ENCODE results near the gene C14orf180.
A peak's percentile ranks its signal among the peaks of the same experiment; 100 is the strongest.

C14orf180 gene

GRCh38 chr14:104595116-104595675, 15.6 kb downstream of the C14orf180 start:
- FAIRE-seq (no peak), DNase-seq (ENCODE audit: insufficient read length, low spot score) (no peak)
- TF ChIP-seq POU2F2 (IDR thresholded peaks at IDR 0.05; ENCODE audit: low read depth, low read length): no peak
- no peak for TF ChIP-seq SPI1 (IDR thresholded peaks at IDR 0.05; ENCODE audit: low read depth, low read length)
- no peak for TF ChIP-seq POLR2A (IDR thresholded peaks at IDR 0.05; ENCODE audit: low read depth, low read length)

GRCh38 chr14:104595911-104596450, 16.4 kb downstream of the C14orf180 start:
- TF ChIP-seq POU2F2 (IDR thresholded peaks at IDR 0.05; ENCODE audit: low read depth, low read length) (no peak), POLR2AphosphoS5 (IDR thresholded peaks at IDR 0.05; ENCODE audit: low read depth, low read length) (no peak), PAX5 (IDR thresholded peaks at IDR 0.05; ENCODE audit: insufficient read depth, low read length, severe bottlenecking) (no peak)
- DNase-seq (ENCODE audit: insufficient read length, low spot score) (peak; percentile 16), FAIRE-seq (no peak)

GRCh38 chr14:104596451-104596918, 16.9 kb downstream of the C14orf180 start:
- DNase-seq (ENCODE audit: insufficient read length, low spot score): peak; percentile 21
- no peak for TF ChIP-seq PAX5 (IDR thresholded peaks at IDR 0.05; ENCODE audit: insufficient read depth, low read length, severe bottlenecking)
- TF ChIP-seq TAF1 (IDR thresholded peaks at IDR 0.05; ENCODE audit: low read depth, low read length): no peak
- TF ChIP-seq POLR2A (IDR thresholded peaks at IDR 0.05; ENCODE audit: low read depth, low read length): no peak
- no peak for FAIRE-seq

DNA sequence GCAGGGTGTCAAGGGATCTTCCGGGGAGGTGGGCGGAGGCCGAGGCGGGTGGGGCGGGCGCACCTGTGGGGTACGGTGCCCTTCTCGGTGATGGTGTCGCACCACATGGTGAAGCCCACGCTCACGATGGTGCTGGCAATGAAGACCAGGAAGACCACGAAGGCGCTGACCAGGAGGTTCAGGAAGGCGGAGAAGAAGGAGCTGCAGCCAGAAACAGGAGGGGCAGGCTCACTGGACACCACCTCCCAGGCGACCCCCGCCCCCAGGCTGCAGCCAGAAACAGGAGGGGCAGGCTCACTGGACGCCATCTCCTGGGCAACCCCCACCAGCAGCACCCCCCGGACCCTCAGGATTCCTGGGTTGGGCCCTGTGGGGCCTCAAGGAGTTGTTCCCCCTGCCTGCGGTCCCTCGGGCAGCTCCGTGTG, 17.4 kb downstream of the C14orf180 start:
- TF ChIP-seq TAF1 (IDR thresholded peaks at IDR 0.05; ENCODE audit: low read depth, low read length) (no peak), PAX5 (IDR thresholded peaks at IDR 0.05; ENCODE audit: insufficient read depth, low read length, severe bottlenecking) (no peak), SPI1 (IDR thresholded peaks at IDR 0.05; ENCODE audit: low read depth, low read length) (no peak), POLR2AphosphoS5 (IDR thresholded peaks at IDR 0.05; ENCODE audit: low read depth, low read length) (no peak), POLR2A (IDR thresholded peaks at IDR 0.05; ENCODE audit: low read depth, low read length) (no peak), POU2F2 (IDR thresholded peaks at IDR 0.05; ENCODE audit: low read depth, low read length) (no peak)
- FAIRE-seq (no peak), DNase-seq (ENCODE audit: insufficient read length, low spot score) (no peak)

DNA sequence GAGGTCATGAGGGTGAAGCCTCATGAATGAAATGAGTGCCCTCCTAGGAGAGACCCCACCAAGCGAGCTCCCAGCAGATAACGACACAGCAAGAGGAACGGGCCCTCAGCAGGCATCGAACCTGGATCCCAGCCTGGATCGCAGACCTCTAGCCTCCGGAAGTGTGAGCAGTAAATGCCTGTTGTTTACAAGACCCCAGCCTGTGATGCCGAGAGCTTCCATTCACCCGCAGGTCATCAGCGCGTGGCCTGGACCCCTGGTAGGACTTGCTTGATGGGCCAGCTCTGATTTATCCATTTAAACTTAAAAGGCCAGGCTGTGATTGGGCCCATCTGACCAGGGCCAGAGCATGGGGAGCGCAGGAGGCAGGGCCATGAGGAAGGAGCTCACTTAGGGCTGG, 18.0 kb downstream of the C14orf180 start:
- TF ChIP-seq POLR2AphosphoS5 (IDR thresholded peaks at IDR 0.05; ENCODE audit: low read depth, low read length) (no peak), SPI1 (IDR thresholded peaks at IDR 0.05; ENCODE audit: low read depth, low read length) (no peak), PAX5 (IDR thresholded peaks at IDR 0.05; ENCODE audit: insufficient read depth, low read length, severe bottlenecking) (no peak), POU2F2 (IDR thresholded peaks at IDR 0.05; ENCODE audit: low read depth, low read length) (no peak), TAF1 (IDR thresholded peaks at IDR 0.05; ENCODE audit: low read depth, low read length) (no peak), POLR2A (IDR thresholded peaks at IDR 0.05; ENCODE audit: low read depth, low read length) (no peak)
- FAIRE-seq (no peak), DNase-seq (ENCODE audit: insufficient read length, low spot score) (peak; percentile 16)

GRCh38 chr14:104598039-104598909, 18.7 kb downstream of the C14orf180 start:
- no peak for TF ChIP-seq POLR2A (IDR thresholded peaks at IDR 0.05; ENCODE audit: low read depth, low read length)
- no peak for TF ChIP-seq POLR2AphosphoS5 (IDR thresholded peaks at IDR 0.05; ENCODE audit: low read depth, low read length)
- TF ChIP-seq TAF1 (IDR thresholded peaks at IDR 0.05; ENCODE audit: low read depth, low read length): no peak
- no peak for TF ChIP-seq POU2F2 (IDR thresholded peaks at IDR 0.05; ENCODE audit: low read depth, low read length)
- no peak for TF ChIP-seq PAX5 (IDR thresholded peaks at IDR 0.05; ENCODE audit: insufficient read depth, low read length, severe bottlenecking)
- no peak for TF ChIP-seq SPI1 (IDR thresholded peaks at IDR 0.05; ENCODE audit: low read depth, low read length)
- DNase-seq (ENCODE audit: insufficient read length, low spot score): peak; percentile 15
- FAIRE-seq: no peak

DNA sequence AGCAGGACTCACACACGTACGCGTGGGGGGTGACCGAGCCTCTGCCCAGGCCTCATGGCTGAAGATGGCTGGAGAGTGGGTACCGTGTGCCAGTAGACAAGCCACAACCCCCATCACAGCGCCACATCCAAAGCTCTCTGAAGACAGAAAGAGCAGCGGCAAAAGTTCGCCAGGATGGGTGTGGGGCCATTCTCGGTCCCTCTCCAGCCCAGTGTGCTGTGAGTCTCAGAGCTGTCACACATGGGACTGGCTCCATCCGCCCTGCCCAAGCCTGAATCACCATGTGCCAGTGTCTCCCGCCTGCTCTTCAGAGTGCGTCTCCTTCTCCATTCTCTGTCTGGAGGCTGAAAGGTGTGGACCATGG, 19.3 kb downstream of the C14orf180 start:
- DNase-seq (ENCODE audit: insufficient read length, low spot score) (peak; percentile 18), FAIRE-seq (no peak)
- TF ChIP-seq TAF1 (IDR thresholded peaks at IDR 0.05; ENCODE audit: low read depth, low read length) (no peak), POLR2A (IDR thresholded peaks at IDR 0.05; ENCODE audit: low read depth, low read length) (no peak), SPI1 (IDR thresholded peaks at IDR 0.05; ENCODE audit: low read depth, low read length) (no peak), PAX5 (IDR thresholded peaks at IDR 0.05; ENCODE audit: insufficient read depth, low read length, severe bottlenecking) (no peak), POU2F2 (IDR thresholded peaks at IDR 0.05; ENCODE audit: low read depth, low read length) (no peak), POLR2AphosphoS5 (IDR thresholded peaks at IDR 0.05; ENCODE audit: low read depth, low read length) (no peak)

DNA sequence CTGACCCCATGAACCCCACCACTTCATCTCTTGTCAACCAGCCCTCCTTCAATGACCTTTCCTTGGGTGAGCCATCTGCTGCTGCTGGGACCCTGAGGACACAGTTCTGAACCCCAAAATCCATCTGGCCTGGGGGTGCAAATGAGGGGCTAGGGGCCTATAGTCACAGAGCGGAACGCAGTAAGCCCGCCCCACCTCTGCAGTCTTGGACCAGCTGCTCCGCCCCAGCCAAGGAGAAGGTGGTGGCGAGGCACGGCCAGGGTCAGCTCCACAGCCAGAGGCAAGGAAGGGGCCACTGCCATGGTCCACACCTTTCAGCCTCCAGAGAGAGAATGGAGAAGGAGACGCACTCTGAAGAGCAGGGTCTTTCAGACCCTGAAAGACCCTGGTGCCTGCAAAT, 19.9 kb downstream of the C14orf180 start:
- no peak for FAIRE-seq
- TF ChIP-seq POLR2AphosphoS5 (IDR thresholded peaks at IDR 0.05; ENCODE audit: low read depth, low read length) (no peak), POU2F2 (IDR thresholded peaks at IDR 0.05; ENCODE audit: low read depth, low read length) (no peak), SPI1 (IDR thresholded peaks at IDR 0.05; ENCODE audit: low read depth, low read length) (no peak), PAX5 (IDR thresholded peaks at IDR 0.05; ENCODE audit: insufficient read depth, low read length, severe bottlenecking) (no peak), POLR2A (IDR thresholded peaks at IDR 0.05; ENCODE audit: low read depth, low read length) (no peak), TAF1 (IDR thresholded peaks at IDR 0.05; ENCODE audit: low read depth, low read length) (no peak)
- peak; percentile 19 for DNase-seq (ENCODE audit: insufficient read length, low spot score)

GRCh38 chr14:104600141-104600643, 20.6 kb downstream of the C14orf180 start:
- DNase-seq (ENCODE audit: insufficient read length, low spot score) (peak; percentile 15), FAIRE-seq (no peak)
- TF ChIP-seq PAX5 (IDR thresholded peaks at IDR 0.05; ENCODE audit: insufficient read depth, low read length, severe bottlenecking) (no peak), TAF1 (IDR thresholded peaks at IDR 0.05; ENCODE audit: low read depth, low read length) (no peak), POU2F2 (IDR thresholded peaks at IDR 0.05; ENCODE audit: low read depth, low read length) (no peak)
